GM18508 (cell line): Measurements from ENCODE around the gene UROD.

Experiments used
- ATAC-seq: cut with Tn5 transposase; IDR thresholded peaks from one replicate; pipeline ENCODE4 v1.9.1; 2021; ENCODE audit warnings: moderate number of reproducible peaks; ENCODE audit not compliant: insufficient read depth, unreplicated experiment

The UROD gene

GRCh38 chr1:45008076-45008475 lies 4.0 kb upstream of the UROD start:
- no peak for ATAC-seq

- ATAC-seq: no peak
These were observed 3.5 kb upstream of the UROD start for GRCh38 chr1:45008516-45008915.

- ATAC-seq: no peak
These were observed 2.7 kb upstream of the UROD start for GRCh38 chr1:45009296-45009865.

GRCh38 chr1:45009956-45010854 lies 1.8 kb upstream of the UROD start:
- no peak for ATAC-seq

- ATAC-seq: peak; percentile 42
These were observed 921 bp upstream of the UROD start, which contains the start of gene HECTD3 for GRCh38 chr1:45010855-45011811. Gene HECTD3, minus strand, starts transcription at chr1:45011324. Its CDS starts 67 bp downstream, at chr1:45011257.

GRCh38 chr1:45012639-45013278 lies 705 bp downstream of the UROD start:
- no peak for ATAC-seq

- ATAC-seq: no peak
These were observed 1.6 kb downstream of the UROD start for GRCh38 chr1:45013551-45014209.

- no peak for ATAC-seq
These were observed 2.4 kb downstream of the UROD start for GRCh38 chr1:45014321-45015028.

GRCh38 chr1:45015683-45016082 lies 3.6 kb downstream of the UROD start:
- no peak for ATAC-seq

GRCh38 chr1:45016090-45016697 lies 4.1 kb downstream of the UROD start:
- no peak for ATAC-seq

- ATAC-seq: no peak
These were observed 4.7 kb downstream of the UROD start for GRCh38 chr1:45016767-45017166.

- no peak for ATAC-seq
These were observed 6.7 kb downstream of the UROD start for GRCh38 chr1:45018599-45019230.

- ATAC-seq: no peak
These were observed 11.6 kb downstream of the UROD start for GRCh38 chr1:45023663-45024062.

GRCh38 chr1:45026446-45026845 lies 14.4 kb downstream of the UROD start:
- ATAC-seq: no peak

- ATAC-seq: no peak
These were observed 20.8 kb downstream of the UROD start for GRCh38 chr1:45032837-45033236.

- no peak for ATAC-seq
These were observed 21.3 kb downstream of the UROD start for GRCh38 chr1:45033356-45033755.

- no peak for ATAC-seq
These were observed 23.7 kb downstream of the UROD start for GRCh38 chr1:45035631-45036301.

GRCh38 chr1:45037456-45037855 lies 25.4 kb downstream of the UROD start:
- no peak for ATAC-seq
